ENCODE results near the gene MCL1. TPM values are rescaled to one million over a fixed set of nuclear protein-coding genes. Genes with fewer than 3 reads are reported as not detected.

MCL1 gene
- total RNA-seq, 1 donor from 2014 or later, result 144 TPM

DNA sequence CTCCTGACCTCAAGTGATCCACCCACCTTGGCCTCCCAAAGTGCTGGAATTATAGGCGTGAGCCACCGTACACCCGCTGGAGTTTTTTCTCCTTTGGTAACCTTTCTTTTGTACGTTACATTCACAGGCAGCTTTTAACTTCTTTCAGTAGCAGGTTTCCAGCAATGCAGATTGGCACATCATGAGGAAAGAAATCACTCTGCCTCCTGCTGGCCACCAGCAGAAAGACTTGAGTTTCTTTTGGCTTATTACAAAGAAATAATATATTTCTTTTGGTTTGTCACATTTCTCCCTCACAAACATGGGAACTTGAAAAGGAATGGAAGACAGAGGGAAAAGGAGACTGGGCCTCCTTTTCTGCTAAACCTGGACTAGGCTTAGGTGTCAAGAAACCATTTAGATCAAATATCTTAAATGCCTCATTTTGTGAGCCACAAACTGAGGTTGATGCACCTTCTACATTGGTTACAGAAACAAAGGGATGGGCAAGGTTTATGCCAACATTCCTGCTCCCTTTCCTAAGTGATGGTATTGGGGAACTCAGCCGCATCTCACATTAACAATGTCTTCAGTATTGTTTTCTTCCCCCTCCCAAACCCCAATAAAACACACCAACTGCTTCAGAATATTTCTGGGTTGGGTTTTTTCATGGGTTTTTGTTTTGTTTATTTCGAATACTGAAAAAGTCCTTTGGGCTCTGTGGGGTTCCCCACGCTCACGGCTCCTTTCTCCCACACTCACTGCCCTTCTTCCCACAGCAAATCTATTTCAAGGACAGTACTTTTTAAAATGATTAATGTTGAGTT lies 42.3 kb upstream of the MCL1 start:
- H3K4me3 ChIP-seq (ENCODE audit: low read depth, low read length), result no peak overlapping the region
- DNase-seq (ENCODE audit: low read depth), result no peak
- peak; percentile 76 for TF ChIP-seq CTCF (conservative IDR thresholded peaks at IDR 0.05; ENCODE audit: low read depth, low read length)

GRCh38 chr1:150620919-150621318 lies 41.5 kb upstream of the MCL1 start:
- no peak for TF ChIP-seq CTCF (conservative IDR thresholded peaks at IDR 0.05; ENCODE audit: low read depth, low read length)
- DNase-seq (ENCODE audit: low read depth), result no peak
- H3K4me3 ChIP-seq (ENCODE audit: low read depth, low read length), result no peak overlapping the region

DNA sequence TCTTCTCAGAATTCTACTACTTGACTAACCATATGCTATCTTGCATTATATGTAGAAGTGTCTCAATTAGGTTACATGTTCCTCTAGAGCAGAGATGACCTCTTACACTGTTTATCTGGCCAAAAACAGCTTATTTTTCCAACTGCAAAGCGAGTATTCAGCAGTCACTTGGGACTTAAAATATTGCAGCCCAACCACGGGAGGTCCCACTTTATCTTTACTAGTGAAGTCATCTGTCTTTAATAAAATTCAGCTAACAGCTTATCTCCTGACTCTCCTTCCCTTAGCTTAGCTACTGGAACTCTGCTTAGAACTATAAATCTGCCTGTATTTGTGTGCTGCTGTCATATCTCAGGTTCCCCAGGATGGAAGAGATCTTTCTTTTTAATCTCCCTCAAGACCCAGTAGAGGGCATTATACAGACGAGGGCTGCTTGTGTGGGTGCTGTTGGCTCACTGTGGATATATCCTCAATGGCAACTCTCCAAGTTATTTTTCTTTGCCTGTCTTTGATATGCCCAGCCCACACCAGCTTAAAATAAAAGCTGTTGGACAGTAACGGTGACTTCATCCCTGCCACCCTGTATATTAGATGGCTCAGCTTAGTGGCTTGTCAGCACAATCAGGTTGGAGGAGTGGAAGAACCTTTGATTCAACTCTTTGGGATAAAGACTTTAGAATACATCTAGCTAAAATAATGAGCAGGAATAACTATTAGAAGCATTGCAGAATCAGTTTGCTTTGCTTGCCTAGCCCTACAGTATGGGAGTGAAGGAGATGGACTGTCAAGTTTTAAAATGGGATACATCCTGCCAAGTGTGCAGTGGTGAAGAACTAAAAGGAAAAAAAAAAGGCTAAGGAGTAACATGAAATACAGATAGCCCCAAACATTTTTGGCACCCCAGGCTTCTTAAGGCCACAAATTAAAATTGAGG lies 40.4 kb upstream of the MCL1 start:
- peak; percentile 46 for TF ChIP-seq CTCF (conservative IDR thresholded peaks at IDR 0.05; ENCODE audit: low read depth, low read length)
- no peak for DNase-seq (ENCODE audit: low read depth)
- H3K4me3 ChIP-seq (ENCODE audit: low read depth, low read length), result no peak overlapping the region

DNA sequence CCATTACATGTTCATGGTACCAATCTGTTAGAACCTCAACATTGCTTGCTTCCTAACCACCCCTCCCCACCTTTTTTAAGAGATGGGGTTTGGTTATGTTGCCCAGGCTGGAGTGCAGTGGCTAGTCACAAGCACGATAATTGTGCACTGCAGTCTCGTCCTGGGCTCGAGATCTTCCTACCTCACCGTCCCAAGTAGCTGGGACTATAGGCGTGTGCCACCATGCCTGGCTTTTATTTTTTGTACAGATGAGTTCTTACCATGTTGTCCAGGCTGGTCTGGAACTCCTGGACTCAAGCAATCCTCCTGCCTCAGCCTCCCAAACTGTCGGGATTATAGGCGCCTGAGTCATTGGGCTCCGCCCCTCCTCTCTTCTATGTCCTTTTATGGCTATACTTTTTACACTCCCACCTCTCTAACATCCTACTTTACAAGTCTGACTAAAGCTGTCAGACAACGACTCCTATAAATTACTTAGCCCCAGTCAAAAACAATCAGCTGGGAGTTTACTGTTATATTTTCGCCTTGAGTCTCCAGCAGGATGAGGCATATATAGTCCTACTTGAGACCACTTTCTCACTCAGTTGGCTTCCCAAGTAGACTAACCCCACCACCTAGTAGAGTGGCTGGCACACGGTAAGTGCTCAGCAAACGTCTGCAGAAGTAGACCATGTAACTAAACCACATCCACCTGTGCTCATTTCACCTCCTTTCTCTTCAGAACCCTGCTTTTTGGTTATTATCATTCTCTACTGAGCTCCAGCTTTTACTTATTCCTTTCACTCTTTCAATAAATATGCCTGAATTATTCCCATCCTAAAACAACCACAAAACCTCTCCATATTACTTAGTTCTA lies 36.2 kb upstream of the MCL1 start:
- H3K4me3 ChIP-seq (ENCODE audit: low read depth, low read length), result no peak overlapping the region
- no peak for TF ChIP-seq CTCF (conservative IDR thresholded peaks at IDR 0.05; ENCODE audit: low read depth, low read length)
- DNase-seq (ENCODE audit: low read depth), result no peak

- H3K4me3 ChIP-seq (ENCODE audit: low read depth, low read length), result no peak overlapping the region
- DNase-seq (ENCODE audit: low read depth), result no peak
These were observed 33.9 kb upstream of the MCL1 start for GRCh38 chr1:150613061-150613920.

More at GRCh38 chr1:150613061-150613920, 33.9 kb upstream of the MCL1 start:
- TF ChIP-seq CTCF (conservative IDR thresholded peaks at IDR 0.05; ENCODE audit: low read depth, low read length), result no peak
